KOPT-K1 (cell line): Measurements from ENCODE around the gene OR5B17.
"Not testable (repeated sequence)": the region's sequence is repeated elsewhere in the genome, so short reads cannot be mapped to it uniquely, and the experiment has no call there.

Experiments
- H3K27ac ChIP-seq: fragments of 200-600 bp; sonication (generic); 2 replicates; pipeline ENCODE4 v1.5.1; 2016; ENCODE audit warnings: antibody characterized with exemption, mild to moderate bottlenecking, low read depth, low read length; ENCODE audit not compliant: poor library complexity, severe bottlenecking
- H3K36me3 ChIP-seq: fragments of 200-600 bp; sonication (generic); 2 replicates; pipeline ENCODE4 v1.5.1; 2017; ENCODE audit warnings: antibody characterized with exemption, mild to moderate bottlenecking, low read length, moderate library complexity; ENCODE audit not compliant: insufficient read depth
- H3K9me3 ChIP-seq: fragments of 200-600 bp; sonication (generic); 2 replicates; pipeline ENCODE4 v1.5.1; 2017; ENCODE audit warnings: antibody characterized with exemption, low read length, mild to moderate bottlenecking; ENCODE audit not compliant: insufficient read depth, poor library complexity, severe bottlenecking

The OR5B17 gene

DNA sequence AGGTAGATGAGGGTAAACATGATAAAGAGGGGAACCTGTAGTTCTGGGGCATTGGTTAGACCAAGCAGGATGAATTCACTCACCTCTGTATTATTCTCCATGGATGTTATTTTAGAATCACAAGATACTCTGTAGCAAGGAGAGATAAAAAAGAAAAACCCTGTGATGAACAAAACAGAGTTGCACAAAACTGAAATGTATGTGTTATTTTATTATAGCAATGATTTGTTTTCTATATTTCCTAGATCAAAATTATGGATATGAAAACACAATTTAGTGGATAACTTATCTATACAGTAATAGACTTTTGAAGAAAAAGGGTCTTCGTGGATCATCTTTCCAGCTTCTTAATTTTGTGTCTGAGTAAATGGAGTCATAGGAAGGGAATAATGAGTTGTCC, at the start of gene OR5B17:
Gene OR5B17, minus strand, starts transcription at position 101 of the 400 bp plus-strand sequence. Its CDS starts 0 bp downstream, at position 101.
- H3K9me3 ChIP-seq = no peaks in the 10 kb centered on the region
- H3K36me3 ChIP-seq = no peaks in the 10 kb centered on the region
- no peak within 1 kb of the TSS for H3K27ac ChIP-seq

GRCh38 chr11:58406774-58407173, 47.9 kb upstream of the OR5B17 start, which contains the start of gene OR5B3:
OR5B3 (minus strand) TSS chr11:58406874; CDS start chr11:58403409, 3,465 bp downstream.
- Histone ChIP-seq H3K27ac (no peak within 1 kb of the TSS), H3K36me3 (no peaks in the 10 kb centered on the region), H3K9me3 (no peaks in the 10 kb centered on the region)

GRCh38 chr11:58399622-58400021, 40.8 kb upstream of the OR5B17 start:
- not testable (repeated sequence) for H3K27ac ChIP-seq, H3K36me3 ChIP-seq, H3K9me3 ChIP-seq

- no peaks in the 10 kb centered on the region for H3K36me3 ChIP-seq
- no peak overlapping the region for H3K27ac ChIP-seq
- peaks cover 4% of the 10 kb centered on the region for H3K9me3 ChIP-seq
Measured at GRCh38 chr11:58395581-58395980, 36.7 kb upstream of the OR5B17 start.

- H3K9me3 ChIP-seq = peaks cover 4% of the 10 kb centered on the region
- no peak overlapping the region for H3K27ac ChIP-seq
- no peaks in the 10 kb centered on the region for H3K36me3 ChIP-seq
Measured at GRCh38 chr11:58394195-58394594, 35.3 kb upstream of the OR5B17 start.

DNA sequence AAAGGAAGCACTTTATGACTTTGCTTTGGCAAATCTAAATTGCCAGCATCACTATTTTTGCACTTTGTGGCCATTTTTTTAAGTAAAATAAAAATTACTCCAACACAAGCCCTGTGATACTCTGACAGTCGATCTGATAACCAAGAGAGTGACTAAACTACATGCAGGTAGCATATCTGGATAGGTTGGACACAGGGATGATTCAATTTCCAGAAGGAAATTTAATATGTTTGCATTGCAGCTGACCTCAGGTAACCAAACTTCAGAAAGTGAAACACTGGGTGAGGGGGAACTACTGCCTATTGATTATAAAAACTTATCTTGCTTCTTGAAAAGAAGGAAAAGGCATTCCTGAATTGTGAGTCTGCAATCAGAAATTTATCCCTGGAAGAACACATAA, 33.9 kb upstream of the OR5B17 start:
- H3K36me3 ChIP-seq = no peaks in the 10 kb centered on the region
- no peak overlapping the region for H3K27ac ChIP-seq
- peaks cover 4% of the 10 kb centered on the region for H3K9me3 ChIP-seq

- Histone ChIP-seq H3K27ac (no peak overlapping the region), H3K9me3 (peaks cover 4% of the 10 kb centered on the region), H3K36me3 (no peaks in the 10 kb centered on the region)
Measured at GRCh38 chr11:58391879-58392278, 33.0 kb upstream of the OR5B17 start.

- Histone ChIP-seq H3K36me3 (no peaks in the 10 kb centered on the region), H3K9me3 (peaks cover 4% of the 10 kb centered on the region), H3K27ac (no peak overlapping the region)
Measured at GRCh38 chr11:58390551-58391063, 31.7 kb upstream of the OR5B17 start.

- H3K36me3 ChIP-seq = no peaks in the 10 kb centered on the region
- no peaks in the 10 kb centered on the region for H3K9me3 ChIP-seq
- no peak overlapping the region for H3K27ac ChIP-seq
Measured at GRCh38 chr11:58354727-58355126, 4.1 kb downstream of the OR5B17 start.

DNA sequence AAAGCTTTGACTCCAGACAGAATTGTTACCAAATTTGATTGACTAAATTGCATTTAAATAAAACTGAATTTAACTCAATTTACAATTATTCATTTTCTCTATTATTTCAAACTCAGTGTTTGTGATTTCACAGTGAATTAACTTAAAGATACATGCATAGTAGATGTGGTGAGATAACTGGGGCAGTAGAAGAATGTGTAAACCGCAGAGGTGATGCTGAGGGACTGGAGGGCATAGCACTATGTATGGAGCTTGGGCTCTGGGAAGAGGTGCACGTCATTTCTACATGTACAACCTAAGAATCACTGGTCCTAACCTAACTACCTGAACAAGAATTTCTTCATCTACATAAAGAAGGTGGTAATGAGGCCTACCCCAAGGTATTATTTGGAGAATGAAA, 13.7 kb downstream of the OR5B17 start:
- H3K27ac ChIP-seq = no peak overlapping the region
- no peaks in the 10 kb centered on the region for H3K36me3 ChIP-seq
- H3K9me3 ChIP-seq = no peaks in the 10 kb centered on the region

DNA sequence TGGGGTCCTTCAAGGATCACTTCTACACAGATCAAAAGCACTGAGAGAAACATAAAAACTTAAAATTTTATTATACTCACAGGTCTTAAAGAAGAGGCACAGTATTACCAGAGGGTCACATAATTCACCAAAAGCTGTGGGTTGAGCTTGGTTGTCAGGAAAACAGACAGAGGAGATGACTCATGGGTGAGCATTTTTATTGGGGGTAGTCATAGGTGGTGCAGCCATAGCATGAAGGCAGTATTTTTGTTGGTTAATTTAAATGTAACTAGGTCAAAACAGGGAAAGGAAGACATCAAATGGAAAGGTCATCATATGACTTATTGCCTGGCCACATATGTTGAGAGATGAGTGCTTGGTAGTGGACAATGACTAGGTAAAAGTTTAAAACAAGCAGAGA, 24.2 kb downstream of the OR5B17 start:
- no peak overlapping the region for H3K27ac ChIP-seq
- H3K36me3 ChIP-seq = no peaks in the 10 kb centered on the region
- no peaks in the 10 kb centered on the region for H3K9me3 ChIP-seq

DNA sequence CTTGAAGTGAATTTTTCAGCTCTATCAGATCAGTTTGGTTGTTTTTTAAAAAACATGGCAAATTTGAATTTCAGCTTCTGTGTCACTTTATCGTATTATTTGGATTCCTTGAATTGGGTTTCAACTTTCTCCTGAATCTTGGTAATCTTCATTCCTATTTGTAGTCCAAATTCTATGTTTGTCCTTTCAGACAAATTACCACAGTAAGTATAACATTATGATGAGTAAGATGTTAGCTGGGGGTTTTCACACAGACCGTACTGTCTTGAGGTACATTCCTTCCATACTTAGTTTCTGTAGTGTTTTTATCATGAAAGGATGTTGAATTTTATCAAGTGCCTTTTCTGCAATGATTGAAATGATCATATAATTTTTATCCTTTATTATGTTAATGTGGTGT, 28.0 kb downstream of the OR5B17 start:
- Histone ChIP-seq H3K36me3 (no peaks in the 10 kb centered on the region), H3K9me3 (no peaks in the 10 kb centered on the region), H3K27ac (no peak overlapping the region)

DNA sequence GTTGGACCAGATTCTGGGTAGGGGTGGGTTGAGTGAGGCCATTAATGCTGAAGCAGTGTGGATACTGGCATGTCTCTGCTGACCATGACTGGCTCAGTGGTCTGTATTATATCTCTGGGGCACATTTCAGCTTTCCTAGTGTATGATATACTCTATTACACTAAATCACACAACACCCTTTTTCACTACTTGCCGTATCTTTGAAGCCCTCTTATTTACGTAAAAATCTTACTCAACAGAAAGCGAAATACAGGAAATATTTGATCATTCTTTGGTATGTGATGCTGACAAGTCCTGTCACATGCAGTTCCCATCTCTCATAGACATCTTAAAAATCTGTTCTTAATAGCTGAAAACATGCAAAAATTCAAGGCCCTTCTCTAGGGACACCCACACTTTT, 40.3 kb downstream of the OR5B17 start:
- H3K36me3 ChIP-seq = no peaks in the 10 kb centered on the region
- H3K9me3 ChIP-seq = no peaks in the 10 kb centered on the region
- H3K27ac ChIP-seq = no peak overlapping the region

- Histone ChIP-seq H3K9me3 (no peaks in the 10 kb centered on the region), H3K27ac (no peak overlapping the region), H3K36me3 (no peaks in the 10 kb centered on the region)
Measured at GRCh38 chr11:58316142-58316541, 42.7 kb downstream of the OR5B17 start.
